GM12878 (cell line): Measurements from ENCODE around the gene HSD17B1. TPM values are rescaled to one million over a fixed set of nuclear protein-coding genes. Genes with fewer than 3 reads are reported as not detected.

Experiments used
- BACH1 ChIP-seq: fragments of 450-650 bp; IDR thresholded peaks from 2 replicates; pipeline ENCODE4 v1.6.1; 2017; ENCODE audit warnings: mild to moderate bottlenecking, borderline replicate concordance
- BHLHE40 ChIP-seq, 2 experiments: fragments of 450-650 bp in 1 of 2; IDR thresholded peaks; 2 replicates each; pipeline ENCODE4 v1.6.1; 2011 to 2017; ENCODE audit warnings: low read depth in 2 of 2, borderline replicate concordance in 1 of 2, improper control_type of control experiment in 1 of 2, low read length in 1 of 2, mild to moderate bottlenecking in 1 of 2
- HCFC1 ChIP-seq: fragments of 150-350 bp; IDR thresholded peaks from 2 replicates; pipeline ENCODE4 v1.6.1; 2014; ENCODE audit warnings: low read length
- NFIC ChIP-seq: IDR thresholded peaks from 2 replicates; pipeline ENCODE4 v1.6.1; 2012; ENCODE audit warnings: low read depth, mild to moderate bottlenecking, inconsistent platforms, low read length, moderate library complexity
- NFYB ChIP-seq: IDR thresholded peaks from 2 replicates; pipeline ENCODE4 v1.6.1; 2011; ENCODE audit warnings: low read depth, mild to moderate bottlenecking, low read length, improper control_type of control experiment, moderate library complexity; ENCODE audit not compliant: insufficient read depth
- TCF3 ChIP-seq: IDR thresholded peaks from 2 replicates; pipeline ENCODE4 v1.6.1; 2012; ENCODE audit warnings: low read depth, mild to moderate bottlenecking, low read length, borderline replicate concordance; ENCODE audit not compliant: insufficient read depth
- ZBTB33 ChIP-seq: fragments of 450-650 bp; IDR thresholded peaks from 2 replicates; pipeline ENCODE4 v1.6.1; 2017; ENCODE audit warnings: mild to moderate bottlenecking
- ZBTB40 ChIP-seq: fragments of 450-650 bp; IDR thresholded peaks from 2 replicates; pipeline ENCODE4 v1.6.1; 2016; ENCODE audit warnings: mild to moderate bottlenecking, moderate library complexity, borderline replicate concordance
- ZNF207 ChIP-seq: fragments of 450-650 bp; IDR thresholded peaks from 2 replicates; pipeline ENCODE4 v1.6.1; 2014; ENCODE audit warnings: antibody characterized with exemption, mild to moderate bottlenecking, borderline replicate concordance
- polyA plus RNA-seq, 11 experiments: library from polyadenylated mRNA; depleted of rRNA in 4 of 11; unstranded in 6 of 11; stranded (reverse) in 5 of 11; fragments of >200 nt; fragmentation: Nextera tagmentation in 4 of 11; fragmentation: Illumina TruSeq in 1 of 11; extraction: Ambion mirVana in 4 of 11; extraction: Trizol in 1 of 11; gene quantifications; 1 replicate in 1 of 11; 2 replicates in 10 of 11; pipeline versions ENCODE4 v1.2.1 to v1.2.3, GENCODE V29; 2011 to 2016; ENCODE audit warnings: inconsistent platforms in 2 of 11, missing spikeins in 2 of 11, low read depth in 1 of 11
- total RNA-seq, 4 experiments: library from RNA; depleted of rRNA in 3 of 4; stranded (reverse); fragments of >200 nt in 3 of 4; fragmentation: Illumina TruSeq in 1 of 4; extraction: Trizol in 1 of 4; gene quantifications; 2 replicates each; pipeline versions ENCODE4 v1.2.1 to v1.2.3, GENCODE V29; 2013 to 2021
- TF ChIP-seq, protein P1 (sequence below): IDR thresholded peaks from 2 replicates; pipeline ENCODE4 v1.6.1; 2011; ENCODE audit warnings: low read depth, mild to moderate bottlenecking, low read length, moderate library complexity, borderline replicate concordance; ENCODE audit errors: extremely low read depth
- TF ChIP-seq, protein P2 (sequence below): fragments of 150-350 bp; IDR thresholded peaks from 2 replicates; pipeline ENCODE4 v1.6.1; 2014; ENCODE audit warnings: mild to moderate bottlenecking, low read depth, low read length
- TF ChIP-seq, protein P3 (sequence below), 3 experiments: IDR thresholded peaks in 2 of 3; conservative IDR thresholded peaks in 1 of 3; 2 replicates each; pipeline ENCODE4 v1.5.1; 2011; ENCODE audit warnings: low read depth in 3 of 3, low read length in 3 of 3, mild to moderate bottlenecking in 3 of 3, control low read depth in 2 of 3, moderate library complexity in 2 of 3, inconsistent platforms in 1 of 3, mixed read lengths in 1 of 3; ENCODE audit not compliant: control insufficient read depth in 2 of 3, insufficient read depth in 1 of 3; ENCODE audit errors: extremely low read depth in 1 of 3
- TF ChIP-seq, protein P4 (sequence below): IDR thresholded peaks from 2 replicates; pipeline ENCODE4 v1.6.1; 2012; ENCODE audit warnings: low read depth, low read length, improper control_type of control experiment

Gene HSD17B1
- total and polyA plus RNA-seq, 10 of the 15 experiments (the other 5 are each of a cell fraction or from before 2014, with no cell fraction given) = 0.15 to 1.1 (median 0.42) TPM

GRCh38 chr17:42548070-42548837 lies 4.5 kb upstream of the HSD17B1 start (continued):
- no peak; the same call in 1 of the 2 replicates for TF ChIP-seq ZBTB40
- no peak for TF ChIP-seq NFIC
- peak; percentile 71; the same call in 1 of the 2 replicates for TF ChIP-seq ZBTB33
- TF ChIP-seq BHLHE40 (IDR thresholded peaks at IDR 0.05; ENCODE audit: borderline replicate concordance in 1 of 2, low read depth in 2 of 2, low read length in 1 of 2) = peak in 1 of 2 experiments; percentile 34; a peak in 2 of 4 replicates
- TF ChIP-seq NFYB = no peak
- TF ChIP-seq, protein P1, sequence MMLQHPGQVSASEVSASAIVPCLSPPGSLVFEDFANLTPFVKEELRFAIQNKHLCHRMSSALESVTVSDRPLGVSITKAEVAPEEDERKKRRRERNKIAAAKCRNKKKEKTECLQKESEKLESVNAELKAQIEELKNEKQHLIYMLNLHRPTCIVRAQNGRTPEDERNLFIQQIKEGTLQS = no peak
- TF ChIP-seq BACH1 = peak; percentile 68
- no peak; the same call in 1 of the 2 replicates for TF ChIP-seq HCFC1
- TF ChIP-seq, protein P2, sequence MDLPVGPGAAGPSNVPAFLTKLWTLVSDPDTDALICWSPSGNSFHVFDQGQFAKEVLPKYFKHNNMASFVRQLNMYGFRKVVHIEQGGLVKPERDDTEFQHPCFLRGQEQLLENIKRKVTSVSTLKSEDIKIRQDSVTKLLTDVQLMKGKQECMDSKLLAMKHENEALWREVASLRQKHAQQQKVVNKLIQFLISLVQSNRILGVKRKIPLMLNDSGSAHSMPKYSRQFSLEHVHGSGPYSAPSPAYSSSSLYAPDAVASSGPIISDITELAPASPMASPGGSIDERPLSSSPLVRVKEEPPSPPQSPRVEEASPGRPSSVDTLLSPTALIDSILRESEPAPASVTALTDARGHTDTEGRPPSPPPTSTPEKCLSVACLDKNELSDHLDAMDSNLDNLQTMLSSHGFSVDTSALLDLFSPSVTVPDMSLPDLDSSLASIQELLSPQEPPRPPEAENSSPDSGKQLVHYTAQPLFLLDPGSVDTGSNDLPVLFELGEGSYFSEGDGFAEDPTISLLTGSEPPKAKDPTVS = no peak
- no peak for TF ChIP-seq TCF3
- no peak for TF ChIP-seq ZNF207
- TF ChIP-seq, protein P3, sequence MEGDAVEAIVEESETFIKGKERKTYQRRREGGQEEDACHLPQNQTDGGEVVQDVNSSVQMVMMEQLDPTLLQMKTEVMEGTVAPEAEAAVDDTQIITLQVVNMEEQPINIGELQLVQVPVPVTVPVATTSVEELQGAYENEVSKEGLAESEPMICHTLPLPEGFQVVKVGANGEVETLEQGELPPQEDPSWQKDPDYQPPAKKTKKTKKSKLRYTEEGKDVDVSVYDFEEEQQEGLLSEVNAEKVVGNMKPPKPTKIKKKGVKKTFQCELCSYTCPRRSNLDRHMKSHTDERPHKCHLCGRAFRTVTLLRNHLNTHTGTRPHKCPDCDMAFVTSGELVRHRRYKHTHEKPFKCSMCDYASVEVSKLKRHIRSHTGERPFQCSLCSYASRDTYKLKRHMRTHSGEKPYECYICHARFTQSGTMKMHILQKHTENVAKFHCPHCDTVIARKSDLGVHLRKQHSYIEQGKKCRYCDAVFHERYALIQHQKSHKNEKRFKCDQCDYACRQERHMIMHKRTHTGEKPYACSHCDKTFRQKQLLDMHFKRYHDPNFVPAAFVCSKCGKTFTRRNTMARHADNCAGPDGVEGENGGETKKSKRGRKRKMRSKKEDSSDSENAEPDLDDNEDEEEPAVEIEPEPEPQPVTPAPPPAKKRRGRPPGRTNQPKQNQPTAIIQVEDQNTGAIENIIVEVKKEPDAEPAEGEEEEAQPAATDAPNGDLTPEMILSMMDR (IDR thresholded peaks at IDR 0.05 in 2 of 3, conservative IDR thresholded peaks at IDR 0.05 in 1 of 3; ENCODE audit: control insufficient read depth in 2 of 3, extremely low read depth in 1 of 3, insufficient read depth in 1 of 3, low read depth in 3 of 3, low read length in 3 of 3) = peak; percentile 60 to 71 (median 69); a peak in 5 of 6 replicates
- TF ChIP-seq, protein P4, sequence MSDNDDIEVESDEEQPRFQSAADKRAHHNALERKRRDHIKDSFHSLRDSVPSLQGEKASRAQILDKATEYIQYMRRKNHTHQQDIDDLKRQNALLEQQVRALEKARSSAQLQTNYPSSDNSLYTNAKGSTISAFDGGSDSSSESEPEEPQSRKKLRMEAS = no peak
